Breast epithelium (tissue), 4 donors: ENCODE results near the gene LRRC4B. TPM values are rescaled to one million over a fixed set of nuclear protein-coding genes. Genes with fewer than 3 reads are reported as not detected.
"Not testable (repeated sequence)": the region's sequence is repeated elsewhere in the genome, so short reads cannot be mapped to it uniquely, and the experiment has no call there.

Source experiments
- DNase-seq, 2 donors: peaks; one replicate each; pipeline ENCODE4 v3.0.0-alpha.2; 2019; ENCODE audit warnings: low spot score in 2 of 2
- H3K27ac ChIP-seq, 2 donors: fragments of 200-600 bp; sonication (generic) in 1 of 2; one replicate each; pipeline ENCODE4 v1.5.1; 2016 to 2019; ENCODE audit warnings: mild to moderate bottlenecking in 1 of 2
- H3K27me3 ChIP-seq, 2 donors: fragments of 200-600 bp; sonication (generic) in 1 of 2; one replicate each; pipeline versions ENCODE4 v1.5.1 to v1.6.0; 2017 to 2019; ENCODE audit warnings: control low read depth in 1 of 2, mild to moderate bottlenecking in 1 of 2
- H3K36me3 ChIP-seq: fragments of 200-600 bp; one replicate; pipeline ENCODE4 v1.5.1; 2019
- H3K4me1 ChIP-seq, 2 donors: fragments of 200-600 bp; sonication (generic); one replicate each; pipeline ENCODE4 v1.5.1; 2016 to 2019; ENCODE audit warnings: control low read depth in 1 of 2
- H3K4me3 ChIP-seq, 3 donors: fragments of 200-600 bp; sonication (generic); 1 replicate in 2 of 3; 2 replicates in 1 of 3; pipeline ENCODE4 v1.5.1; 2016 to 2019; ENCODE audit warnings: mild to moderate bottlenecking in 3 of 3, moderate library complexity in 2 of 3
- H3K9me3 ChIP-seq, 2 donors: fragments of 200-600 bp; sonication (generic) in 1 of 2; one replicate each; pipeline ENCODE4 v1.5.1; 2016 to 2019; ENCODE audit warnings: control low read depth in 1 of 2
- CTCF ChIP-seq, 3 donors: fragments of 450-650 bp; IDR thresholded peaks; one replicate each; pipeline ENCODE4 v1.5.1; 2016 to 2017; ENCODE audit warnings: antibody characterized with exemption in 3 of 3, mild to moderate bottlenecking in 3 of 3, moderate library complexity in 3 of 3
- POLR2A ChIP-seq: fragments of 450-650 bp; IDR thresholded peaks from one replicate; pipeline ENCODE4 v1.6.1; 2016; ENCODE audit warnings: antibody characterized with exemption, mild to moderate bottlenecking, moderate library complexity
- POLR2AphosphoS5 ChIP-seq, 3 donors: sonication (generic); formaldehyde crosslinking; IDR thresholded peaks; one replicate each; pipeline ENCODE4 v1.6.1; 2017; ENCODE audit warnings: antibody characterized with exemption in 3 of 3
- intact Hi-C: fragments of 100-400 bp; cut with DNase I; formaldehyde crosslinking; loops from one replicate; pipeline ENCODE4 v1.15.1; 2023; ENCODE audit warnings: low total_unique reads
- total RNA-seq, 3 donors: library from RNA; depleted of rRNA; stranded (reverse); fragments of >200 nt; gene quantifications; one replicate each; pipeline ENCODE4 v1.1.0, GENCODE V29; 2016

The LRRC4B gene
- total RNA-seq, 3 donors from 2014 or later = 0.16 to 1.3 (median 1.2) TPM

GRCh38 chr19:50535672-50536187 is 32.5 kb downstream of the LRRC4B start:
- TF ChIP-seq POLR2A (no peak), CTCF (IDR thresholded peaks at IDR 0.05) (no peak), POLR2AphosphoS5 (IDR thresholded peaks at IDR 0.05) (no peak)
- DNase-seq = no peak
- H3K4me1 ChIP-seq = no peaks in the 10 kb centered on the region
- no peak overlapping the region for H3K27ac ChIP-seq
- peaks cover 0 to 10% of the 10 kb centered on the region in 2 donors for H3K27me3 ChIP-seq
- H3K4me3 ChIP-seq = no peak overlapping the region
- intact Hi-C loops = no loop called here
- peaks cover 4 to 15% of the 10 kb centered on the region in 2 donors for H3K9me3 ChIP-seq
- no peaks in the 10 kb centered on the region for H3K36me3 ChIP-seq

GRCh38 chr19:50534478-50534877 is 33.8 kb downstream of the LRRC4B start:
- Histone ChIP-seq H3K4me1 (no peaks in the 10 kb centered on the region), H3K27ac (no peak overlapping the region), H3K9me3 (peaks cover 4 to 15% of the 10 kb centered on the region in 2 donors), H3K27me3 (peaks cover 0 to 21% of the 10 kb centered on the region in 2 donors), H3K36me3 (no peaks in the 10 kb centered on the region), H3K4me3 (no peak overlapping the region)
- intact Hi-C loops = no loop called here
- TF ChIP-seq POLR2A (no peak), POLR2AphosphoS5 (IDR thresholded peaks at IDR 0.05) (no peak), CTCF (IDR thresholded peaks at IDR 0.05) (no peak)
- DNase-seq = no peak

- H3K4me3 ChIP-seq = no peak overlapping the region
- no peaks in the 10 kb centered on the region for H3K36me3 ChIP-seq
- H3K9me3 ChIP-seq = peaks cover 4 to 15% of the 10 kb centered on the region in 2 donors
- H3K4me1 ChIP-seq = no peaks in the 10 kb centered on the region
- intact Hi-C loops = no loop called here
- peaks cover 0 to 23% of the 10 kb centered on the region in 2 donors for H3K27me3 ChIP-seq
- TF ChIP-seq POLR2A (no peak), POLR2AphosphoS5 (IDR thresholded peaks at IDR 0.05) (no peak), CTCF (IDR thresholded peaks at IDR 0.05) (no peak)
- DNase-seq = no peak
- no peak overlapping the region for H3K27ac ChIP-seq
Measured at GRCh38 chr19:50532952-50533351, 35.3 kb downstream of the LRRC4B start.

- TF ChIP-seq POLR2A = no peak
- Histone ChIP-seq H3K9me3 (peaks cover 4 to 15% of the 10 kb centered on the region in 2 donors), H3K4me3 (no peak overlapping the region), H3K27me3 (peaks cover 0 to 23% of the 10 kb centered on the region in 2 donors), H3K4me1 (no peaks in the 10 kb centered on the region), H3K36me3 (no peaks in the 10 kb centered on the region), H3K27ac (no peak overlapping the region)
- no peak for DNase-seq
- intact Hi-C loops = no loop called here
Measured at GRCh38 chr19:50531171-50531612, 37.0 kb downstream of the LRRC4B start.

- H3K27me3 ChIP-seq = peaks cover 0 to 23% of the 10 kb centered on the region in 2 donors
- H3K27ac ChIP-seq, H3K4me1 ChIP-seq, DNase-seq, H3K36me3 ChIP-seq, intact Hi-C loops, H3K9me3 ChIP-seq, H3K4me3 ChIP-seq: not testable (repeated sequence)
Measured at GRCh38 chr19:50528052-50528451, 40.2 kb downstream of the LRRC4B start.

GRCh38 chr19:50522881-50523280 is 45.4 kb downstream of the LRRC4B start:
- TF ChIP-seq CTCF (IDR thresholded peaks at IDR 0.05) (no peak), POLR2A (no peak), POLR2AphosphoS5 (IDR thresholded peaks at IDR 0.05) (no peak)
- H3K27me3 ChIP-seq = no peaks in the 10 kb centered on the region
- intact Hi-C loops = no loop called here
- no peak for DNase-seq
- no peaks in the 10 kb centered on the region for H3K4me1 ChIP-seq
- no peak overlapping the region for H3K4me3 ChIP-seq
- no peaks in the 10 kb centered on the region for H3K36me3 ChIP-seq
- no peak overlapping the region for H3K27ac ChIP-seq
- H3K9me3 ChIP-seq = no peaks in the 10 kb centered on the region
